GM23338 (cell line): ENCODE measurements around the gene PIEZO2. TPM values are rescaled to one million over a fixed set of nuclear protein-coding genes. Genes with fewer than 3 reads are reported as not detected.

Experiments
- ATAC-seq: fragments of 200-7000 bp; cut with Tn5 transposase; 3 replicates; pipeline ENCODE4 v1.9.1; 2020
- DNase-seq: peaks from one replicate; pipeline ENCODE4 v3.0.0-alpha.2; 2015; ENCODE audit warnings: low spot score
- H2AFZ ChIP-seq: fragments of 200-600 bp; sonication (generic); 2 replicates; pipeline ENCODE4 v1.8.0; 2016; ENCODE audit warnings: antibody characterized with exemption, mild to moderate bottlenecking, moderate library complexity
- H3F3A ChIP-seq: fragments of 200-600 bp; sonication (generic); replicated peaks from 2 replicates; pipeline ENCODE4 v1.8.0; 2017; ENCODE audit warnings: antibody characterized with exemption, mixed run types, low read depth
- H3K27ac ChIP-seq: fragments of 200-600 bp; sonication (generic); 2 replicates; pipeline ENCODE4 v1.6.1; 2016; ENCODE audit warnings: low read depth
- H3K27me3 ChIP-seq: fragments of 200-600 bp; sonication (generic); 2 replicates; pipeline ENCODE4 v1.8.0; 2016; ENCODE audit warnings: mild to moderate bottlenecking, mixed run types, moderate library complexity; ENCODE audit not compliant: insufficient read depth
- H3K36me3 ChIP-seq: fragments of 200-600 bp; sonication (generic); 2 replicates; pipeline ENCODE4 v1.8.0; 2016; ENCODE audit warnings: mild to moderate bottlenecking; ENCODE audit not compliant: insufficient read depth
- H3K4me1 ChIP-seq: fragments of 200-600 bp; sonication (generic); 2 replicates; pipeline ENCODE4 v1.8.0; 2016; ENCODE audit warnings: mild to moderate bottlenecking, moderate library complexity; ENCODE audit not compliant: insufficient read depth
- H3K4me2 ChIP-seq: fragments of 200-600 bp; sonication (generic); 2 replicates; pipeline ENCODE4 v1.7.1; 2017; ENCODE audit warnings: mixed run types
- H3K4me3 ChIP-seq: fragments of 200-600 bp; sonication (generic); 2 replicates; pipeline ENCODE4 v1.6.1; 2016; ENCODE audit warnings: mixed run types
- H3K79me2 ChIP-seq: fragments of 200-600 bp; sonication (generic); replicated peaks from 2 replicates; pipeline ENCODE4 v1.8.0; 2017; ENCODE audit warnings: mild to moderate bottlenecking; ENCODE audit not compliant: insufficient read depth
- H3K9me2 ChIP-seq: fragments of 200-600 bp; sonication (generic); 2 replicates; pipeline ENCODE4 v1.8.0; 2017; ENCODE audit not compliant: insufficient read depth
- H4K20me1 ChIP-seq: fragments of 200-600 bp; sonication (generic); replicated peaks from 2 replicates; pipeline ENCODE4 v1.8.0; 2017; ENCODE audit warnings: mild to moderate bottlenecking; ENCODE audit not compliant: insufficient read depth
- H3K27ac Mint-ChIP-seq: 2 replicates; pipeline ENCODE4 v1.8.0; 2020; ENCODE audit warnings: inconsistent platforms, mild to moderate bottlenecking, moderate library complexity, mixed read lengths
- H3K27me3 Mint-ChIP-seq: 3 replicates; pipeline ENCODE4 v1.8.0; 2022; ENCODE audit warnings: low read depth, mild to moderate bottlenecking, moderate library complexity, mixed read lengths, inconsistent platforms; ENCODE audit not compliant: insufficient read depth, poor library complexity
- H3K36me3 Mint-ChIP-seq: 3 replicates; pipeline ENCODE4 v1.8.0; 2021; ENCODE audit warnings: low read depth, mild to moderate bottlenecking, inconsistent platforms, moderate library complexity, mixed read lengths
- H3K4me1 Mint-ChIP-seq: 3 replicates; pipeline ENCODE4 v1.8.0; 2020; ENCODE audit warnings: mild to moderate bottlenecking, inconsistent platforms, mixed read lengths
- H3K4me3 Mint-ChIP-seq: 3 replicates; pipeline ENCODE4 v1.8.0; 2021; ENCODE audit warnings: moderate library complexity, mild to moderate bottlenecking, inconsistent platforms, mixed read lengths
- H3K9me3 Mint-ChIP-seq: 3 replicates; pipeline ENCODE4 v1.8.0; 2020; ENCODE audit warnings: moderate library complexity, mild to moderate bottlenecking, inconsistent platforms, mixed read lengths
- CREB1 ChIP-seq: fragments of 250-450 bp; sonication (Bioruptor Pico); IDR thresholded peaks from 2 replicates; pipeline ENCODE4 v1.5.0; 2020; ENCODE audit warnings: low read depth, mild to moderate bottlenecking, moderate library complexity
- CTCF ChIP-seq, 2 experiments: fragments of 200-600 bp in 1 of 2; sonication (generic) in 1 of 2; conservative IDR thresholded peaks; 2 replicates each; pipeline versions ENCODE4 v1.5.1 to v1.6.1; 2016 to 2017; ENCODE audit warnings: antibody characterized with exemption in 2 of 2, low read depth in 2 of 2, mild to moderate bottlenecking in 2 of 2, moderate library complexity in 1 of 2
- ZNF331 ChIP-seq: fragments of 250-450 bp; sonication (Bioruptor Pico); IDR thresholded peaks from 2 replicates; pipeline ENCODE4 v1.5.0; 2020; ENCODE audit warnings: low read depth, mild to moderate bottlenecking, moderate library complexity
- polyA plus RNA-seq: library from polyadenylated mRNA; unstranded; fragments of >200 nt; fragmentation: Nextera tagmentation; extraction: Ambion mirVana; gene quantifications from 2 replicates; pipeline ENCODE4 v1.2.1, GENCODE V29; 2016
- total RNA-seq: library from RNA; depleted of rRNA; stranded (reverse); fragments of >200 nt; shearing (Covaris generic); gene quantifications from 2 replicates; pipeline ENCODE4 v1.2.3, GENCODE V29; 2014
- TF ChIP-seq, protein P1 (sequence below): fragments of 250-450 bp; sonication (Bioruptor Pico); IDR thresholded peaks from 2 replicates; pipeline ENCODE4 v1.5.0; 2020; ENCODE audit warnings: mild to moderate bottlenecking, moderate library complexity
- TF ChIP-seq, protein P2 (sequence below): IDR thresholded peaks from 2 replicates; pipeline ENCODE4 v1.6.1; 2016; ENCODE audit warnings: antibody characterized with exemption

Gene PIEZO2
- total and polyA plus RNA-seq, 2 experiments from 2014 or later: 4.8 to 8.2 TPM

- TF ChIP-seq, protein P1, sequence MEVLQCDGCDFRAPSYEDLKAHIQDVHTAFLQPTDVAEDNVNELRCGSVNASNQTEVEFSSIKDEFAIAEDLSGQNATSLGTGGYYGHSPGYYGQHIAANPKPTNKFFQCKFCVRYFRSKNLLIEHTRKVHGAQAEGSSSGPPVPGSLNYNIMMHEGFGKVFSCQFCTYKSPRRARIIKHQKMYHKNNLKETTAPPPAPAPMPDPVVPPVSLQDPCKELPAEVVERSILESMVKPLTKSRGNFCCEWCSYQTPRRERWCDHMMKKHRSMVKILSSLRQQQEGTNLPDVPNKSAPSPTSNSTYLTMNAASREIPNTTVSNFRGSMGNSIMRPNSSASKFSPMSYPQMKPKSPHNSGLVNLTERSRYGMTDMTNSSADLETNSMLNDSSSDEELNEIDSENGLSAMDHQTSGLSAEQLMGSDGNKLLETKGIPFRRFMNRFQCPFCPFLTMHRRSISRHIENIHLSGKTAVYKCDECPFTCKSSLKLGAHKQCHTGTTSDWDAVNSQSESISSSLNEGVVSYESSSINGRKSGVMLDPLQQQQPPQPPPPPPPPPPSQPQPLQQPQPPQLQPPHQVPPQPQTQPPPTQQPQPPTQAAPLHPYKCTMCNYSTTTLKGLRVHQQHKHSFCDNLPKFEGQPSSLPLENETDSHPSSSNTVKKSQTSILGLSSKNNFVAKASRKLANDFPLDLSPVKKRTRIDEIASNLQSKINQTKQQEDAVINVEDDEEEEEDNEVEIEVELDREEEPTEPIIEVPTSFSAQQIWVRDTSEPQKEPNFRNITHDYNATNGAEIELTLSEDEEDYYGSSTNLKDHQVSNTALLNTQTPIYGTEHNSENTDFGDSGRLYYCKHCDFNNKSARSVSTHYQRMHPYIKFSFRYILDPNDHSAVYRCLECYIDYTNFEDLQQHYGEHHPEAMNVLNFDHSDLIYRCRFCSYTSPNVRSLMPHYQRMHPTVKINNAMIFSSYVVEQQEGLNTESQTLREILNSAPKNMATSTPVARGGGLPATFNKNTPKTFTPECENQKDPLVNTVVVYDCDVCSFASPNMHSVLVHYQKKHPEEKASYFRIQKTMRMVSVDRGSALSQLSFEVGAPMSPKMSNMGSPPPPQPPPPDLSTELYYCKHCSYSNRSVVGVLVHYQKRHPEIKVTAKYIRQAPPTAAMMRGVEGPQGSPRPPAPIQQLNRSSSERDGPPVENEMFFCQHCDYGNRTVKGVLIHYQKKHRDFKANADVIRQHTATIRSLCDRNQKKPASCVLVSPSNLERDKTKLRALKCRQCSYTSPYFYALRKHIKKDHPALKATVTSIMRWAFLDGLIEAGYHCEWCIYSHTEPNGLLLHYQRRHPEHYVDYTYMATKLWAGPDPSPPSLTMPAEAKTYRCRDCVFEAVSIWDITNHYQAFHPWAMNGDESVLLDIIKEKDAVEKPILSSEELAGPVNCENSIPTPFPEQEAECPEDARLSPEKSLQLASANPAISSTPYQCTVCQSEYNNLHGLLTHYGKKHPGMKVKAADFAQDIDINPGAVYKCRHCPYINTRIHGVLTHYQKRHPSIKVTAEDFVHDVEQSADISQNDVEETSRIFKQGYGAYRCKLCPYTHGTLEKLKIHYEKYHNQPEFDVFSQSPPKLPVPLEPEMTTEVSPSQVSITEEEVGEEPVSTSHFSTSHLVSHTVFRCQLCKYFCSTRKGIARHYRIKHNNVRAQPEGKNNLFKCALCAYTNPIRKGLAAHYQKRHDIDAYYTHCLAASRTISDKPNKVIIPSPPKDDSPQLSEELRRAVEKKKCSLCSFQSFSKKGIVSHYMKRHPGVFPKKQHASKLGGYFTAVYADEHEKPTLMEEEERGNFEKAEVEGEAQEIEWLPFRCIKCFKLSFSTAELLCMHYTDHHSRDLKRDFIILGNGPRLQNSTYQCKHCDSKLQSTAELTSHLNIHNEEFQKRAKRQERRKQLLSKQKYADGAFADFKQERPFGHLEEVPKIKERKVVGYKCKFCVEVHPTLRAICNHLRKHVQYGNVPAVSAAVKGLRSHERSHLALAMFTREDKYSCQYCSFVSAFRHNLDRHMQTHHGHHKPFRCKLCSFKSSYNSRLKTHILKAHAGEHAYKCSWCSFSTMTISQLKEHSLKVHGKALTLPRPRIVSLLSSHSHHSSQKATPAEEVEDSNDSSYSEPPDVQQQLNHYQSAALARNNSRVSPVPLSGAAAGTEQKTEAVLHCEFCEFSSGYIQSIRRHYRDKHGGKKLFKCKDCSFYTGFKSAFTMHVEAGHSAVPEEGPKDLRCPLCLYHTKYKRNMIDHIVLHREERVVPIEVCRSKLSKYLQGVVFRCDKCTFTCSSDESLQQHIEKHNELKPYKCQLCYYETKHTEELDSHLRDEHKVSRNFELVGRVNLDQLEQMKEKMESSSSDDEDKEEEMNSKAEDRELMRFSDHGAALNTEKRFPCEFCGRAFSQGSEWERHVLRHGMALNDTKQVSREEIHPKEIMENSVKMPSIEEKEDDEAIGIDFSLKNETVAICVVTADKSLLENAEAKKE (CRISPR knock-in tag): no peak
- no peak for TF ChIP-seq CREB1
- TF ChIP-seq, protein P2, sequence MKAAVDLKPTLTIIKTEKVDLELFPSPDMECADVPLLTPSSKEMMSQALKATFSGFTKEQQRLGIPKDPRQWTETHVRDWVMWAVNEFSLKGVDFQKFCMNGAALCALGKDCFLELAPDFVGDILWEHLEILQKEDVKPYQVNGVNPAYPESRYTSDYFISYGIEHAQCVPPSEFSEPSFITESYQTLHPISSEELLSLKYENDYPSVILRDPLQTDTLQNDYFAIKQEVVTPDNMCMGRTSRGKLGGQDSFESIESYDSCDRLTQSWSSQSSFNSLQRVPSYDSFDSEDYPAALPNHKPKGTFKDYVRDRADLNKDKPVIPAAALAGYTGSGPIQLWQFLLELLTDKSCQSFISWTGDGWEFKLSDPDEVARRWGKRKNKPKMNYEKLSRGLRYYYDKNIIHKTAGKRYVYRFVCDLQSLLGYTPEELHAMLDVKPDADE: no peak
- no peak for TF ChIP-seq ZNF331 (CRISPR knock-in tag)
- no peak for TF ChIP-seq CTCF (conservative IDR thresholded peaks at IDR 0.05; ENCODE audit: low read depth in 2 of 2)
These were observed 139.5 kb downstream of the PIEZO2 start (continued) for GRCh38 chr18:11009869-11010268.

DNA sequence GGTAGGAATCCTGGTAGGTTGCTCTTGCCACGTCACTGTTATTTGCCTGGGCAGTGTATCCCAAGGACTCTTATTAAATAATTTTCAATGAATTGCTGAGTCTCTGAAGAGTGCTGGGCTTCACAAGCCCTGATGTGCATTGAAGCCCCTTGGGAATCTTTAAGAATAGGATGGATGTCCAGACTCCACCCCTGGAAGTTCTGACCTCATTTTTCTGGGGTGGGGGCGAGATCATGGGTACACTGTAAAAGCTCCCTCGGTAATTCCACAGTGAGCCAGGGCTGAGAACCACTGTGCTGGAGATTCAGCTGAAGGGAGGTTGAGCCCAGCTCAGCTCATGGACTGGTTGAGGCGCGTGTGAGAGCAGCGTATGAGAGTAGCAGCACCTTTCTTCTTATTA, 140.2 kb downstream of the PIEZO2 start:
- DNase-seq (no peak), ATAC-seq (no peak)
- Mint-ChIP-seq H3K9me3 (no peaks in the 10 kb centered on the region), H3K4me3 (no peak overlapping the region), H3K27me3 (peaks cover 2% of the 10 kb centered on the region), H3K4me1 (peaks cover 13% of the 10 kb centered on the region), H3K36me3 (no peaks in the 10 kb centered on the region), H3K27ac (no peak overlapping the region)
- Histone ChIP-seq H3K9me2 (peaks cover 8% of the 10 kb centered on the region; the same call in 1 of the 2 replicates), H3F3A (no peaks in the 10 kb centered on the region), H3K27me3 (no peaks in the 10 kb centered on the region), H3K4me1 (no peaks in the 10 kb centered on the region), H3K36me3 (no peaks in the 10 kb centered on the region), H2AFZ (no peak overlapping the region), H3K27ac (no peak overlapping the region), H4K20me1 (no peaks in the 10 kb centered on the region), H3K79me2 (no peaks in the 10 kb centered on the region), H3K4me3 (no peak overlapping the region), H3K4me2 (no peak overlapping the region)
- TF ChIP-seq, protein P2: no peak
